ENCODE results near the gene EFHD2. TPM values are rescaled to one million over a fixed set of nuclear protein-coding genes. Genes with fewer than 3 reads are reported as not detected.
"Not testable (repeated sequence)": the region's sequence is repeated elsewhere in the genome, so short reads cannot be mapped to it uniquely, and the experiment has no call there.

The EFHD2 gene
- total RNA-seq, 1 donor = 55.2 TPM

DNA sequence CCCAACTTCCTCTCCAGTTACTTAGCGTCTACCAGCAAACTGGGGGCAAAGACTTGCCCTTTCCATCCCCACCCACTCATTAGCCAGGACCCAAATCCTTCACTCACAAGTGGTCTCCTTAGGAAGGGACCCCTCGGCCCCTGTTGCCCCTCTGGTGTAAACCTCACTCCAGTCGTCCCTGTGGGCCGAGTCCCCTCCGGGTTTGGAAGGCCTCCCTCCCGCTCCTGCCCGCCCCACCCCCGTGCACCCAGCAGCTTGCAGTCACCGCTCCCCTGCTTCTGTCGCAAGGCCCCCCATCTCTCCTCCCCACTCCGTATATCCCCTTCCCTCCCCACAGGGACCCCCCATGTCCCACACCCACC is 1.2 kb downstream of the EFHD2 start:
- DNase-seq (ENCODE audit: low read depth in 2 of 3, low spot score in 2 of 3) = no peak

DNA sequence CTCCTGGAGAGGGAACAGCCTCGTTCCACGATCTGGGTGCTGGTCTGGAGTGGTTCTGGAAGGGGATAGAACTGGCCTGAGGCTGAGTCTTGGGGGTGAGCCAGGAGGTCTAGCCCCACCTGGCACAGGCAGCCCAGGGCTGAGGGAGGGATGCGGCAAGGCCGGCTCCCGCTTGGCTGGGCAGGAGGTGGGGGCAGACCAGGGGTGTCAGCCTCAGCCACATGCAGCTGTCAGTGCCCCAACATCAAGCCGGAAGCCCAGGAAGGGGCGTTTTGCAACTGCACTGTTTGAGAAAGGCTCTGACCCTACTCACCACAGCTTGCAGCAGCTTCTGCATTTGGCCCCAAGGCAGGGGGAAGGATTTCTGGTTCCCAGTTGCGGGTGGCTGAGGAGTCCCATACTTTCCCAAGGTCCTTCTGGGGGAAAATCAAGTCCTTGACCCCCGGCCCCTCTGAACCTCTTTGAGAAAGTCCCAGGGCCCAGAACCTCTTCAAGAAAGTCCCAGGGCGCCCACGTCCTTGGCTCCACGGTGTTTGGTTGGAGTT is 2.0 kb downstream of the EFHD2 start:
- DNase-seq (ENCODE audit: low read depth in 2 of 3, low spot score in 2 of 3) = peak in 2 of 3 donors; percentile 76 to 89

DNA sequence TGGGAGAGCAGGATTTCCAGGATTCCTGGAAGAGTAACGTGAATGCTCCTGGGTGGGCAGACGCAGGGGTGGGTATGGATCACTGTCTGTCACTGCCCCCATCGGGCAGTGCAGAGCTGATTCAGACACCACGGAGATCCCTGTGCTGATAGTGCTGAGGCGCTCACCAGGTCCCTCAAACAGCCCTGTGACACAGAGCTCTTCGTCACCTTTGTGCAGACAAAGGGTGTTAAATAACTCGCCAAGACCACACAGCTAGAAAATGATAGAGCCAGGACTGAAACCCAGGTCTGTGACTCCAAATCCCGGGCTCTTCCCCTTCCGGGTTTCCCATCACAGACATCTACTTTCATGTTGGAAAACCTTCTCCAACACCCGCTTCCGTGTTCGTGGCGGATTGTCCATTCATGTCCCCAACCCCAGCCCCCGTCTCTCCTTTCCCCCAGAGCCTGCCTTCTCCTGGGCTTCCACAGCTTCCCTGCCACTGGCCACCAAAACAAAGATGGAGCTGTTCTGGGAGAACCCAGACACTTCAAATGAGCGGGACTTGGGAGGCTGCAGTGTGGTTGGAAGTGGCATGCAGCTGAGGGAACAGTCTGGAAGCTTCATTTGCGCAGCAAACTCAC is 2.6 kb downstream of the EFHD2 start:
- DNase-seq (ENCODE audit: low read depth in 2 of 3, low spot score in 2 of 3) = peak in 2 of 3 donors; percentile 25 to 58

DNA sequence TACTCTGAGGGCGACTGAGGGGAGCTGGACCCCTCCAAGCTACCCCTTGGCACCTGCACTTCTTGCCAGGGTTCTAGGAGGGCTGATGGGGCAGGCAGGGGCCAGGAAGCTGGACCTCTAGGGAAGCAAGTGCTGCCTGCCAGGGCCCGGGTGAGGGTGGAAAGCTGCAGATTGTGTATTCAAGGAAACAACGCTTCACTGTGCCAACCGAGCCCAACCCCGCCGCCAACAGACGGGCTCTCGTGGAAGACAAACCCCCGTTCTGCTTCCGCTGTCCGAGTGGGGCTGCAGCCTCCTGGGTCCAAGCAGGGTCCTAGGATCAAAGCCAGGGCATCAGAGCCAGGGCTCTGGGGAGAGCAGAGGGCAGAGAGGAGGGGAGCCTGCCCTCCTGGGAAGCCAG is 3.2 kb downstream of the EFHD2 start:
- no peak for DNase-seq (ENCODE audit: low read depth in 2 of 3, low spot score in 2 of 3)

DNA sequence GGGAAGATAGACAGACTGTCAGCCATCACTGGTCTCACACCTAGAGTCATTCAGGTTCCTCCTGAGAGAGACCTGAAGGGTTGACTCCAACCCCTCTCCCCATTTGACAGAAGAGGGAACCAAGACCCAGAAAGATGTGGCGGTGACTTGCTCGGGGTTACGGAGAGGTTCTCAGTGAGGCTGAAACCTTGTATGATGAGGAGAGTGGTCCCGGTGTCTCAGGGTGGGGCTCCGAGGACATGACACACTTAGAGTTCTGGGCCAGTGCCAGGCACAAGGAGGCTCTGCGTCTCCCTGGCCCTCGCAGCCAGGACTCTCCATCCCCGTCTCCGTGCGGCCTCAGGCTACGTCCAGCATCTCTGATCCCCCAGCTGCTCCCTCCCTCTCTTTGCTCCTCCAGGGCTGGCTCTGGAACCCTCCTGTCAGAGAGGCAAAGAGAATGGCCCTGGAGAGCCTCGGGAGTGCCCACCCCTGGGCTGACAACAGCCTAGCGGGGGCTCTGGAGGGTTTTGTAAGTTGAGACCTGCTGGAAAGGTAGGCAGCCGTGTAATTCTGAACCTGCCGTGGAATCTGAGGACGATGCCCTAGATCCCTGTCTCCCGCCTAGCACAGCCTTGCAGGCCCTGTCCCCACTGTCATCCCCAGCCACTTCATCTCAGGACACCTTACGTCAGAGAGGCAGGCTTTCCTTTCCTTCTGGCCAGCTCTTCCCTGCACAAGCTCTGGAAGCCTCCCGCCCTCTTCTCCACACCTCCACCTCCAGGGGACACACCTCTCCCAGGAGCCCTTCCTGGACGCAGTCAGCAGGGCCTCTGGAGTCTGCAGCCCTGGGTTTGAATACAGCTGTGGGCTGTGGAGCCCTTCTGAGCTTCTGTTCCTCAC is 4.1 kb downstream of the EFHD2 start:
- no peak for DNase-seq (ENCODE audit: low read depth in 2 of 3, low spot score in 2 of 3)

DNA sequence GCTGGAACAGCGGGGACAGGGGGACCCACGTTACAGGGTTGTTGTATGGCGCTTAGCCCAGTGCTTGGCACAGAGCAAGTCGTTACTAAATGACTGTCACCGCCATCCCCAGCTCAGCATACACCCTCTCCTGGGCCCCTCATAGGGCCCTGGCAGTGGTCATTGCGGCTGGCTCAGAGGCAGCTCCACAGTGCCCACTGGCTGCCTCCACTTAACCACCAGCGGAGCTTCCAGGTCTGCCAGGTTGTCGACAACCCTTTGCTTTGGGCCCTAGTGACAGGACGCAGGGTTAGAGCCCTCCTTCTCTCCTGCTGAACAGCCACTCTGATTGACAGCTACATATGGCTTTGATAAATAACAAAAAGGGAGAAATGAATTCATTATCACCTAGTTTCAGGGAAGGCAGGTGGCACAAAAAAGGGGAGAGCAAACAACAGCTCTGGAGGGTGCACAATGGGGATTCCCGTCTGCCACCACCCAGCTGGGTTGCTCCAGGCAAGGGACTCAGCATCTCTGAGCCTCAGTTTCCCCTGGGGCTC is 4.8 kb downstream of the EFHD2 start:
- no peak for DNase-seq (ENCODE audit: low read depth in 2 of 3, low spot score in 2 of 3)

DNA sequence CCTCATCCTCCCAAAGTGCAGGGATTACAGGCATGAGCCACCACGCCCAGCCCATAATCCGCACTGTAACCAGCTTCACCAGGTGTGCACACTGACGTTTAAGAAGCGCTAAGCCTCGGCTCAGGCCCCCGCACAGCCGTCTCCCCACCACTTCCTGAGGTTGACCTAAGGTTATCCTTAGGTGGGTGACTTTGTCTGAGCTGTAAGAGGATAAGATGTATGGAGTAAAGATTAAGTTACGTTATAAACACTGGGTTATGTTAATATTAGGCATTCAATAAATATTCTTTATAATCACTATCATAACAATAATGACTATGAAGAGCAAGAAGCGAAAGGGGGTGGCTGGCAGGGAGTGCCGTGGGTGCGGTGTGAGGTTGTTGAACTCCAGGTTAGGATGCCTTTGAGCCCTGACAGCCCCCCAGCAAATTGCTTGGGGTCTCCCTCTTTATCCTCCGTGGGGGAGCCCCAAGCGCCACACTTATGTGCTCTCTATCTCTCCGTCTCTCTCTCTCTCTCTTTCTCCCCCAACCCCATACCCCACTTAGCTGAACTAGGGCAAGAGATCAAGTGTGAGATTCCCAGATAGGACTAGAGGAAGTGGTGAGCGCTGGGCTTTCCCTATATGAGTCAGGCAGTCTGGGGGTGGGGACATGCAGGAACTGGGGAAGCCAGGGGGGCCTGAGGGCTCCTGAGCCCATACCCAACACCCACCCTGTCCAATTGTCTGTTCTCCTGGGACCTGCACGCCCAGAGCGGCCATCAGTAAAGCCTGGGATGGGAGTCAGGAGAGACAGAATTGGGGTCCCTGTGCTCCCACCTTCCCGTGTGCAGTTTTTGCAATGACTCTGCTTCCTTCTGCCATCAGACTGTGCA is 7.6 kb downstream of the EFHD2 start:
- DNase-seq (ENCODE audit: low read depth in 2 of 3, low spot score in 2 of 3) = peak; percentile 37 to 92 (median 85)

DNA sequence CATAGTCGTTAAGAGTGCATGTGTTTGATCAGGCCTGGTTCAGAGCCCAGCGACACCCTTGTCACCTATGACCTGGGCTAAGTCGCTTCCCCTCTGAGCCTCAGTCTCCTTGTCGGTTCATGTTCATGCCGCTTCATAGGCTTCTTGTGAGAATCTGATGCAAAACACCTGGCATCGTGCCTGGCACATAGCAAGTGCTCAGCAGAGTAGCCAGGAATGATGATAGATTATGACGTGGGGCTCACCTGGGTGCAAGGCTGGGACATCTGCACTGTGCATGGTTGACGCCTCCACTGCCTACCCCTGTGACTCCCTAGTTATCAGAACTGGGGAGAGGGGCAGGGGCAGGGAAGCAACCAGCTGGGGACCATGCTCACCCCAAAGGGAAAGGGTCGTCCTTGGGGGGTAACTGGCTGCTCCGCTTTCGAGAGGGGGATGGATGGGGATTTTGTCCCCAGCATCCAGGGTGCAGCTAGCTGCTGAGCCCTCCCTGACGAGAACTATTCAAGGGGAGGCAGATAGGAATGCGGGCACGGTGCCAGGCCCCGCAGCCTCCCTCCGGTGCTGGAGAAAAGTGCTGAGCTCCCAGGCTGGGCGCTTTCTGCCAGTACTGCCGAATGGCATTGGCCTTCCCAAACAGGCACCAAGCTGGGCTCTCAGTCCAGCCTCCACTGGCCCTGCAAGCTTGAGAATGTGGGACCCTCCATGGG is 9.3 kb downstream of the EFHD2 start:
- no peak for DNase-seq (ENCODE audit: low read depth in 2 of 3, low spot score in 2 of 3)

DNA sequence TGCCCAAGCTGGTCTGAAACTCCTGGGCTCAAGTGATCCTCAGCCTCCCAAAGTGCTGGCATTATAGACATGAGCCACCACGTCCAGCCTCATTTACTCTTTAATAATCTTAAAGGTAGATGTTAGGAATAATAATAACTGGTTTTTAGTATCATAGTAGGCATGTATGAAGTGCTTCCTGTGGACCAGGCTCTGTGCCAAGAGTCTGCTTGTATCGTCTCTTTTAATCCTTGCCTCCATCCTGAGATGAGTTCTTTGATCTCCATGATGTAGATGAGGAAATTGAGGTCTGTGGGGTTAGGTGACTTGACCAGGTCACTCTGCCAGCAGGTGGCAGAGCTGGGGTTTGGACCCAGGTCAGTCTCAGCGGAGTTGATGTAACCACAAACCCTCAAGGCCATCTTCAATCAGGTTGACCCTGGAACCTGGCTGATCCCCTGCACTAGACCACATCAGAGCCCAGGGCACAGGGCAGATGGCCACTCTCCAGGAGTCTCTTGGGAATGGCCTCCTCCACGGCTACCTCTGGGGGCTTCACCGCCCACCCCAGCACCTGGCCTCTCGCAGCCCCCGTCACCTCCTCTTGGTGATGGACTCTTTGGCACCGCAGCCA is 11.3 kb downstream of the EFHD2 start:
- no peak for DNase-seq (ENCODE audit: low read depth in 2 of 3, low spot score in 2 of 3)

DNA sequence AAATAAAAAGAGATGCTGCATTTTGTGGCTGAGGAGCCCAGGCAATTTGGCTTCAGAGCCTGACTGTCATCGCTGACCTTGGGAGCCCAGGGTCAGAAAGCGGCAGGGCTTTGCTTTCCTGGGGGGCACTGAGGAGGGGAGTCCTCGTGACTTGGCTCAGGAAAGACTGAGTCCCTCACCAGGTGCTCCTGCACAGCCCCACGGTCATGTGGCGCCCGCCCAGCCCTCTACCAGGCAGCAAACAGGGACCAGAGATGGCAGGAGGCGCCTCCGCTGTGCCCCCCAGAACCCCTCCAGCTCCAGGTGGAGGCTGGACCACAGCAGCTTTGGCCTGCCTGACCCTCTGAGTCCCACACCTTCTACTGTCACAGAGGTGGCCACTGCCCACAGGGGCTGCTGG is 13.2 kb downstream of the EFHD2 start:
- no peak for DNase-seq (ENCODE audit: low read depth in 2 of 3, low spot score in 2 of 3)

DNA sequence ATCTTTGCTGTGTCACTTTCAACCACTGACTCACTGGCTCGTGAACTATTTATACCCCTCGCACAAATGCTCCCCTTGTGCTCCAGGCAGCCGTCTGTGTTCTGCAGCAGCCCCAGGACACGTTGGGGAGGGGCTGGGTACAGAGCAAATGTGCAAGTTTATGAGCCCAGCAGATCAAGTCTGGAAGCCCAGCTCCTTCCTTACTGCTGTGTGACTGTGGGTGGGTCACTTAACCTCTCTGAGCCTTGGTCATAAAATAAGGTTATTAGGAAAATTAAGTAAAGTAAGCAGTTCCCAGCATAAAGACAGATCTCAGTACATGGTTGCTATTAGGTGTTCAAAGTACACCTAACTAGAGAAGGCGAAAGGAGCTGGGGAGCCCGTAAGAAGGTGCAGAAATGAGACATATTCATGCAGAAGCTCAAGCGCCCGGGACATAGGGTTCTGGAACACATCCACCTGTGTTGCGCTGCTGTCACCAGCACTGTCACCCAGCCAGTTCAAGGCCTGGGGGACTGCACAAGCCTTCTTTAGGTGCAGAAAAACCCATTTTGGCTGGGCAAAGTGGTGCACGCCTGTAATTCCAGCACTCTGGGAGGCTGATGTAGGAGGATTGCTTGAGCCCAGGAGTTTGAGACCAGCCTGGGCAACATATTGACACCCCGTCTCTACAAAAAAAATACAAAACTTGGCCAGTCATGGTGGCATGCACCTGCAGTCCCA is 13.8 kb downstream of the EFHD2 start:
- no peak for DNase-seq (ENCODE audit: low read depth in 2 of 3, low spot score in 2 of 3)

DNA sequence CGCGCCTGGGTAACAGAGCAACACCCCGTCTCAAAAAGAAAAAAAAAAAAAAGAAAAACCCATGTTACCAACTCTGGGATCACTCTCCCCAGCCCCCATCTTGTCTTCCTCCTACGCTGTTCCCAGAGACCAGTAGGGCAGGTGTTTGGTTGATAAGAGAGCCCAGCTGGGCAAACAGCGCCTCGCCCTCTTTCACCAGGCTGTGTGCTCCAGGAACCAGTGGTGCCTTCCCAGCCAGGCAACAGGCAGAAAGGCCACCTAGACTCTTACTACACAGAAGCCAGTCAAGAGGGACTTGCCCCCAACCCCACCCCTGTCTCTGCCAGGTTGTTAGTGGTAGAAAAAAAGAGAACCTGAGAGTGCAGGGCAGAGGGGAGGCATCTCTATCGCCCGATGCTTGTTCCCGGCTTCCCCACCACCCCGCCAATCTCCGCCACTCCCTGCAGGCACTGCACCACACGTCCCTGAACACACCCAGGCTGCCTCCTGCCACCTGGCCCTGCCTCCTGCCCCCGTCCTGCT is 14.5 kb downstream of the EFHD2 start:
- DNase-seq (ENCODE audit: low read depth in 2 of 3, low spot score in 2 of 3) = peak in 1 of 3 donors; percentile 44

DNA sequence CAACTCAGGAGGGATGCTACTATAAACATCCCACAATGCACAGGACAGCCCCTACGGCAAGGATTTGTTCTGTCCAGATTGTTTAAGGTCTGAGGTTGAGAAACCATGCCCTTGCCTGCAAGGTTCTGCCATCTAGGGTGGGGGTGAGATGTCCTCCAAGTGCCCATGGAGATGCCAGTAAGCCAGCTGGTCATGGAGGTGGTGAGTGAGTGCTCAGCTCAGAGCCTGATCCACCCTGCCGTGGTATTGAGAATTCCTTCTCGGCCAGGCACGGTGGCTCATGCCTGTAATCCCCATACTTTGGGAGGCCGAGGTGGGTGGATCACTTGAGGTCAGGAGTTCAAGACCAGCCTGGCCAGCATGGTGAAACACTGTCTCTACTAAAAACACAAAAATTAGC is 15.3 kb downstream of the EFHD2 start:
- DNase-seq (ENCODE audit: low read depth in 2 of 3, low spot score in 2 of 3) = no peak

DNA sequence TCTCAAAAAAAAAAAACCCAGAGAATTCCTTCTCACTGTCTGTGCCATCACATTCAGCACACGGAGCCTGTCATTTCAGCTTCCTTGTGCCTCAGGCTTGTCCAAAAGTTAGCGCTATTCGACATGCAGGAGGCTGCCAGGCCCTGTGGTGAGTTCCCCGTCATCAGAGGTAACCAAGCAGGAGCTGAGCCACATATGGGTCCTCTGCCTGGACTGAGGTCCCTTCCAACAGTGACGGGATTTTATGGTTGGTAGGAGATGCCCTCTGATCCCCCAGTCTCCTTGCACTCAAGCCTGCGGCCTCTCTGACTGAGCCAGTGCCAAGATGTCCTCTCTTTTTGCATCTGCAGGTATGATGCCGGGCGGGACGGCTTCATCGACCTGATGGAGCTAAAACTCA is 15.8 kb downstream of the EFHD2 start:
- no peak for DNase-seq (ENCODE audit: low read depth in 2 of 3, low spot score in 2 of 3)

DNA sequence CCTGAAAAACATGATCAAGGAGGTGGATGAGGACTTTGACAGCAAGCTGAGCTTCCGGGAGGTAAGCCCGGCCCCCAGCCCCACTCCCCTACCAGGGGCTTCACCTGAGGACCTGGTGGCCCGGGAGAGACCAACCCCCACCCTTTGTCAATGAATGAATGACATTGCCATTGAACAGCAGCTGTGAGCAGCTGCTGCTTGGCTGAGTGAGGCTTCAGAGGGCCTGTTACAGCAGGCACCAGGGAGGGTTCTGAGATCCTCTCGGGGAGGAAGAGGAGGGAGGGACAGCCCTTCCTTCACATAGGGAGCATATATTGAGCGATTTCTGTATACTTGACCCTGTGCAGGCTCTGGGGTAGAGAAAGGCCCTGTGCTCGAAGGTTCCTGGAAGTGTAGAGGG is 16.3 kb downstream of the EFHD2 start:
- no peak for DNase-seq (ENCODE audit: low read depth in 2 of 3, low spot score in 2 of 3)

DNA sequence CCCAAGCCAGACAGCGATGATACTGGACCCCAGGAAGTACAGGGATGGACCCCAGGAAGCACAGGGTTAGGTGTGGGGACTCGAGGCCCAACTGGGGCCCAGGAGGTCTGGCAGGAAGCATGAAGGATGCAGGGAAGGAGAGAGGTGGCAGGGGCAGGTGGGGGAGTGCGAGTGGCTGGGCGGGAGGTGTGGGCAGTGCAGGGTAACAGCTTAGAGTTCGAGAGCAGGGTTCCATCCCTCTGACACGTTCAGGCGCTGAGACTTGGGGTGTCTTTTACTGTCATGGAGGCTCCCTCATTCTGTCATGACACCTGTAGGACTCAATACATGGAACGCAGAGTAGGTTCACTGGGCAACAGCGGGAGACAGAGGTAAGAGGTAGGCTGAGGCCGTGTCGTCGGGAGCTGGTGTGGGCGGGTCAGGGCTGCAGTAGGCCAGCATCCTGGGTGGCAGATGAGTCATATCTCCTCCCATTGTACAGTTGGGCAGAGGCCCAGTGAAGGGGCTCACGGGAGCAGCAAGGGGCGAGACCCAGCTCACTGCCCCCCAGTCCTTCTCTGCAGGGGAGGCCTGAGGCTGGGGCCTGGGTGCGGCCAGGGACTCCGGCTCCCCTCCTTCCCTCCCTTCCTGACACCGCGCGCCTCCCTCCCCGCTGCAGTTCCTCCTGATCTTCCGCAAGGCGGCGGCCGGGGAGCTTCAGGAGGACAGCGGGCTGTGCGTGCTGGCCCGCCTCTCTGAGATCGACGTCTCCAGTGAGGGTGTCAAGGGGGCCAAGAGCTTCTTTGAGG is 17.0 kb downstream of the EFHD2 start:
- DNase-seq (ENCODE audit: low read depth in 2 of 3, low spot score in 2 of 3) = no peak

DNA sequence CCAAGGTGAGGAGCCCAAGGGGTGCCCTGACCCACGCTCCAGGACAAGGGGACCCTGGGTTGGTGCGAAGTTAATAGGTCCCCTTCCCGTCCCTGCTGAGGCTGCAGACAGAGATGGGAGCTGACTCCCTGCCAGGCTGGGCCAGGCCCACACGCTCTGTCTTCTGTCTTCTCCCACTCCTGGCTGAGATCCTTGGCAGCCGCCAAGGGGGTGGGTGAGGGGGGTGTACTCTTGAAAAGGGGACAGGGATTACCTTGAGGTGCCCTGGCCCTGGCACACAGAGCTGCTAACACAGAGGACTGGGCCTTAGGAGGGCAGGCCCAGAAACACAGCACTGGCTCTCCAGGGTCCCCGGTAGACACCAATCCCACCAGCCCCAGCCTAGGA is 17.6 kb downstream of the EFHD2 start:
- DNase-seq (ENCODE audit: low read depth in 2 of 3, low spot score in 2 of 3) = no peak

DNA sequence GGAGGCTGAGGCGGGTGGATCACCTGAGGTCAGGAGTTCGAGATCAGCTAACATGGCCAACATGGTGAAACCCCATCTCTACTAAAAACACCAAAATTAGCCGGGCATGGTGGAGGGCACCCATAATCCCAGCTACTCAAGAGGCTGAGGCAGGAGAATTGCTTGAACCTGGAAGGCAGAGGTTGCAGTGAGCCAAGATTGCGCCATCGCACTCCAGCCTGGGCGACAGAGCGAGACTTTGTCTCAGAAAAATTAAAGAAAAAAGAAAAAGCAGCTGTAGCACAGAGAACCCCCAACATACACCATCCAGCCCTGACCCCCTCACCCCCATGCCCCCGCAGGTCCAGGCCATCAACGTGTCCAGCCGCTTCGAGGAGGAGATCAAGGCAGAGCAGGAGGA is 18.6 kb downstream of the EFHD2 start:
- not testable (repeated sequence) for DNase-seq (ENCODE audit: low read depth in 2 of 3, low spot score in 2 of 3)

Data from hematopoietic multipotent progenitor cell (in vitro differentiated cells).